ENCODE data around the gene CIITA. TPM values are rescaled to one million over a fixed set of nuclear protein-coding genes. Genes with fewer than 3 reads are reported as not detected.

The CIITA gene
- total RNA-seq, 1 experiment from 2014 or later, result not detected

DNA sequence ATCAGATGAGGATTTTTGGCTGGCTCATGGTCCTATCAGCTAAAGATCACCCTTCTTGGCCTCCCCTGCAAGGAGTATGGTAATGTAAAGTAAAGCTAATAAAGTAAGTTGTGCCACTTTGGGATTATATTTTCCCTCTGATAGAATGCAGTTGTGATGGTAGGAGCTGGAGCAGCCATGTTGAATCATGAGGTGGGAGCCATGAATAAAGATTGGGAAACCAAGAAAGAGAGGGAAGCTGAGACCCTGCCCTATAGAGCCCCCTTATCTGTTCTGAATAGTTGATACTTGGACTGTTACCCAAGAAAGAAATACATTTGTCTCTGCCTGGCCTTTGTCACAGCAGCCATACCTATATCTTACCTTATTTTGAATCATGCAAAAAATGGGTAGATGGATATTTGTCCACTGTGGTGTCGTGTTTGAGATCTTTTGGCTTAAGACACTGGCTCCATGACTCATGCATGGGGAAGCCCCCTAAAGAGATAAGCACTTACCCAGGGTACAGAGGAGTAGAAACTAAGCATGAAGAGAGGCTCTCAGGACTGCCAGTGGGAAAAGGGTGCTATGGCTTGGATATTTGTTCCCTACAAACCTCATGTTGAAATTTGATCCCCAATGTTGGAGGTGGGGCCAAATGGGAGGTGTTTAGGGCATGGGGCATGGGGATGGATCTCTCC is 40.7 kb upstream of the CIITA start:
- H4K91ac ChIP-seq (ENCODE audit: insufficient read length, low read depth, low read length), result no peak overlapping the region
- H2AK5ac ChIP-seq (ENCODE audit: insufficient read length, low read length), result no peak overlapping the region
- no peak overlapping the region for H4K5ac ChIP-seq (ENCODE audit: insufficient read length, low read depth, low read length)
- no peak for TF ChIP-seq CTCF (conservative IDR thresholded peaks at IDR 0.05)
- no peaks in the 10 kb centered on the region for H3K79me2 ChIP-seq (ENCODE audit: insufficient read depth, low read length)
- H3K23ac ChIP-seq (ENCODE audit: insufficient read length, low read depth, low read length), result no peak overlapping the region
- H2BK20ac ChIP-seq (ENCODE audit: low read depth, low read length, poor library complexity, severe bottlenecking), result no peak overlapping the region
- H3K4me3 Mint-ChIP-seq, result no peak overlapping the region
- no peak overlapping the region for H3K27ac Mint-ChIP-seq
- no peak overlapping the region for H3K56ac ChIP-seq (ENCODE audit: insufficient read length, low read depth, low read length)
- H3K4me1 ChIP-seq (ENCODE audit: insufficient read depth, low read length), result no peaks in the 10 kb centered on the region
- no peak overlapping the region for H2BK120ac ChIP-seq (ENCODE audit: low read depth, low read length, poor library complexity, severe bottlenecking)
- DNase-seq, result no peak
- no peak overlapping the region for H2BK15ac ChIP-seq (ENCODE audit: low read depth, low read length)
- no peak overlapping the region for H3K18ac ChIP-seq (ENCODE audit: insufficient read length, low read depth, low read length)
- no peak overlapping the region for H3T11ph ChIP-seq (ENCODE audit: low read length)
- H3K4me2 ChIP-seq (ENCODE audit: insufficient read depth, insufficient read length, low read length), result no peak overlapping the region
- H3K9me3 Mint-ChIP-seq, result peaks cover 0 to 3% of the 10 kb centered on the region in 2 experiments; a peak in 1 of 5 replicates
- WGBS (ENCODE audit: extremely low coverage, insufficient read length, low lambda C conversion rate), result no CpG with 5 or more reads among the region's 1 CpG
- no peak overlapping the region for H3K27ac ChIP-seq (ENCODE audit: insufficient read length, low read depth, low read length)
- no peaks in the 10 kb centered on the region for H3K36me3 Mint-ChIP-seq (ENCODE audit: insufficient read depth in 1 of 3, low read depth in 3 of 3)
- H2BK12ac ChIP-seq (ENCODE audit: insufficient read length, low read depth, low read length), result no peak overlapping the region
- no peak overlapping the region for H3K14ac ChIP-seq (ENCODE audit: insufficient read depth, low read length)
- H3K27me3 Mint-ChIP-seq (ENCODE audit: low read depth), result peaks cover 10% of the 10 kb centered on the region
- H3K27me3 ChIP-seq (ENCODE audit: insufficient read depth, low read length), result no peaks in the 10 kb centered on the region
- peaks cover 3% of the 10 kb centered on the region for H3K23me2 ChIP-seq (ENCODE audit: insufficient read length, low read depth, low read length, poor library complexity, severe bottlenecking)
- H3K9ac ChIP-seq (ENCODE audit: extremely low read depth, insufficient read length, low read length), result no peak overlapping the region
- H3K9me3 ChIP-seq (ENCODE audit: control insufficient read depth, low read depth, low read length), result no peaks in the 10 kb centered on the region
- H4K8ac ChIP-seq (replicated peaks; ENCODE audit: insufficient read length, low read depth, low read length), result no peak overlapping the region
- no peak overlapping the region for H2AFZ ChIP-seq (ENCODE audit: low read length)
- no peak overlapping the region for H2BK5ac ChIP-seq (ENCODE audit: insufficient read length, low read length)
- no peaks in the 10 kb centered on the region for H3K79me1 ChIP-seq (ENCODE audit: insufficient read depth, low read depth, low read length, poor library complexity, severe bottlenecking)
- no peak overlapping the region for H3K4ac ChIP-seq (ENCODE audit: low read depth, low read length)
- no peaks in the 10 kb centered on the region for H4K20me1 ChIP-seq (ENCODE audit: control insufficient read depth, insufficient read depth, insufficient read length)
- H3K4me1 Mint-ChIP-seq, result peaks cover 11 to 18% of the 10 kb centered on the region in 2 experiments
